ENCODE results near the gene PTPRN2.
"Not testable (repeated sequence)": the region's sequence is repeated elsewhere in the genome, so short reads cannot be mapped to it uniquely, and the experiment has no call there.

Gene PTPRN2

DNA sequence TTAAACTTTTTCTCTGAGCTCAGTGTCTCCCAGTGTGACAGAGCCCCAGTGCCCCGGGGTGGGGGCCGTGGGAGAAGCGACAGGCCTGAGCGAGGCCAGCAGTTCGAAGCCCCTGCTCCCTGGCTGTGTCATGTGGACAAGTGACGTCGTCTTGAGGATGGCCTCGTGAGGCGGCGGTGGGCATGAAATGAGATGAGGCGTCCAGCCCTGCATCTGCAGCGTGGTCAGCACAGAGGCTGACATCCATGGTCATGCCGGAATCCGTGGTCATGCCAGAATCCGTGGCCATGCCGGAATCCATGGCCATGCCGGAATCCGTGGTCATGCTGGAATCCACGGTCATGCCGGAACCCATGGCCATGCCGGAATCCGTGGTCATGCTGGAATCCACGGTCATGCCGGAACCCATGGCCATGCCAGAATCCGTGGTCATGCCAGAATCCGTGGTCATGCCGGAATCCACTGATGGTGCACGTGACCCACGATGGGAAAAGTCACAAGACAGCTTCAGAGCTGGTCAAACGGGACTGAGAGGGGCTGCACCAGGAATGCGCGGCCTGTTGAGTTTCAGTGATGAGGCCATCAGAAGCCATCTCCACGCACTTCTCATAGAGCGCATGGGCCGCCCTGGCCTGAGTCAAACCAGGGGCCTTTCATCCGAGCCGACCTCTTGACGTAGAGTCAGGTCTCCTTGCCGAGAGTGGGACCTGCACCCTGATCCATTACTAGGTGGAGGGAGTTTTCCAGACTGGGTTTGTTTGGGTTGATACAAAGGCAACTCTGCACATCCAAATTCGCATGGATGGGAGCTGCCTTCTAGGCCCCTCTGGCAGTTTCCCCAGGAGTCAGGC lies 342.5 kb downstream of the PTPRN2 start:
- DNase-seq = no peak

DNA sequence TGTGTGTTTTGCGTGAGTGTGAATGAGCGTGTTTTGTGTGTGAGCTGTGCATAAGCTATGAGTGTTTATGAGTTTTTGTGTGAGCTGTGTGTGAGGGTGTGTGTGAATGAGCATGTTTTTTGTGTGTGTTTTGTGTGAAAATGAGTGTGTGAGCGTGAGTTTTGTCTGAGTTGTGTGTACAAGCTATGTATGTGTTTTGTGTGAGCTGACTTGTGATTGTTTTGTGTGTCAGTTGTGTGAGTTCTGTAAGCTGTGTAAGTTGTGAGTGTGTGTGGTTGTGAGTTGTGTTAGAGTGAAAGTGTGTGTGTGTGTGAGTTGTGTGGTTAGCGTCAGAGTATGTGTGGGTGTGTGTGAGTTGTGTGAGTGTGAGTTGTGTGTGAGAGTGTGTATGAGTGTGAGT lies 343.2 kb downstream of the PTPRN2 start:
- DNase-seq = no peak

DNA sequence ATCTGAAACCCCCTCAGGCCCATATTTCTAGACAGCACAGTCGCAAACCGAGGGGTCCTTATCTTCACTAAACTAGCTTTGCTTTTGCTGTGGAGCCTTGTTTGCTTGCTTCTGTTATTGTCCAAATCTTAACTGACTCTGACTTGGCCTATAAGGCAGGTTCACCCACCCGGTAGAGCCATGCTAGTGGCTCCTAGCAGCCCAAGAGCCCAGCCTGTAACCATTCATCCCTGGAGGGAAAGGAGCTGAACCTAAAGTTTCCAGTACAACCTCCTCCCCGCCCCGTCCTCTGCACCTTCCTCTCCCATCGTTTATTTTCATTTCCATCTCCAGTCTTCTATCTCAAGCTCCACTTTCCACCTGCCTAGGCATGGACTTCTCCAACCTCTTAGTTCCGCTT lies 345.7 kb downstream of the PTPRN2 start:
- DNase-seq = no peak

DNA sequence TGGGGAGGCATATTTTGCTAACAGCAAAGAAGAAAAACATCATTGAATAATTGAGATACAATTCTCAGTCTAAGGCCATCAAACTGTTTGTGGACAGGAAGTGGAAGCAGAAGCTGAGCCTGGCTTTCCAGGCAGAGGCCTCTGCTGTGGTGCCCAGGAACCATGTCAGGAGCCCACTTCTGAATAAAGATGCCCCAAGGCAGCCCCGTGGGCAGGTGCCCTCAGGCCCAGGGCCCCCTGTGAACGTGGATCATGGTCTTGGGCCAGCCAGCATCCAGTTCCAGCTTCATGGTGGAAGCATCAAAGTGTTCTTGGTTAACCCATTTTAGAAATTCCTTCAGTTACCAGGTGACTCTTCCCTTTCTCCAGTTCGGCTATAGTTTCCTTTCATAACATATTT lies 346.8 kb downstream of the PTPRN2 start:
- DNase-seq = no peak

DNA sequence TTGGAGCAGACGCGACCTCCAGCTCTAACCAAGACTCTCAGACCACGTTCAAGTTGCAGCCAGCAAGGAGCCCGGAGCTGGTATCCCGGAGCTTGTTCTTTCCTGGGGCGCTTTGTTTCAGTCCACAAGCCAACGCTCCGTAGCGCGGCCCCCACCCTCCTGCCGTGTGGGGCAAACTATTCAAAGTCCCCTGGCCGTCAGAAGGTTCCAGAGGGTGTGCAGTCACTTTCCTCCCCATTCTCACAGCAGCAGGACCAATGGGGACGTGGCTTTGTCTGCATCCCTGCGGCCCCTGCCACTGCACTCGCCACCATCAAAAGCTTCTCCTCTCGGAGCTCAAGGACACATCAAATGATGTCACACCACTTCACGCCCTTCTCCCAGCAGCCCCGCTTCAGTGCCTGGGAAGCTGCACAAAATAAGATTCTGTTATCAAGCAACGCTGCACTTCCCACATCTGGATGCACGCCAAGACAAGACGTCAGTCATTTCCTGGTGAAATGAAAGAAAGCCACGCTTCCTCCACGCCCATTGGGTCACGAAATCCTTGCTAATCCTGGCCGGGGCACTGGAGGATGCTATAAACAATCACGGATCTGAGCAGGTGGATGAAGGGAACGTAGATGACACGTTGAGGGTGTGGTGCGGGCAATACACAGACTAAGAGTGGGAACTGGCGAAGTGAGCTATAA lies 348.2 kb downstream of the PTPRN2 start:
- DNase-seq = no peak

DNA sequence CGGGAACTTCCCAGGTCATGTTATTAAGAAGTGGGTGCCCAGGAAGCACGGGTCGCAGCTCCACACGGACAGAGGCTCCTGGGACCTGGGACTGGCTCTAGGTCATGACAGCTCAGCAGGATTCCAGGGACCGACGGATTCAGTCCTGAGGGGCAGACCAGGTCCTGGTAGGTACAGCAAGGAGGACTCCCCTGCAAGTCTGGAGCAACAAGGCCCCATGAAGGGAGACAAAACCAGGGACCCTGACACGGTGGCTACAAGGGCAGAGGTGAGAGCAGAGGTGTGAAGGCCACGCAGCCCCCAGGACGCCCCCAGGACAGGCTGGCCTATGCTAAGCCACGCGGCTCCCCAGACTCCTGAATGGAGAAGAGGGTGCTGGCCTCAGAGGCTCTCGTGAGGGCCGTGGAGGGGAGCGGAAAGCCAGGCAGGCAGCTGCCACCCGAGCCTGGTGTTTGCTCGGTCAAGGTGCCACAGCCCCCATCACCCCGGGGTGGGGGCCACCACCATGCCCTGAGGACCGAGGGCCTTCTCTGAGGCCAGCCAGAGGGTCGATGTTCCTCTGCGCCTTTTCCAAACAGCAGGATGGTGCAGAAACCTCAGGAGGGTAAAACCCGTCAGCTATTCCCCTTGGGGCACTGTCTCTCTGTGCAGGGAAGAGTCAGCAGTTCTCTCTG lies 348.9 kb downstream of the PTPRN2 start:
- no peak for DNase-seq

DNA sequence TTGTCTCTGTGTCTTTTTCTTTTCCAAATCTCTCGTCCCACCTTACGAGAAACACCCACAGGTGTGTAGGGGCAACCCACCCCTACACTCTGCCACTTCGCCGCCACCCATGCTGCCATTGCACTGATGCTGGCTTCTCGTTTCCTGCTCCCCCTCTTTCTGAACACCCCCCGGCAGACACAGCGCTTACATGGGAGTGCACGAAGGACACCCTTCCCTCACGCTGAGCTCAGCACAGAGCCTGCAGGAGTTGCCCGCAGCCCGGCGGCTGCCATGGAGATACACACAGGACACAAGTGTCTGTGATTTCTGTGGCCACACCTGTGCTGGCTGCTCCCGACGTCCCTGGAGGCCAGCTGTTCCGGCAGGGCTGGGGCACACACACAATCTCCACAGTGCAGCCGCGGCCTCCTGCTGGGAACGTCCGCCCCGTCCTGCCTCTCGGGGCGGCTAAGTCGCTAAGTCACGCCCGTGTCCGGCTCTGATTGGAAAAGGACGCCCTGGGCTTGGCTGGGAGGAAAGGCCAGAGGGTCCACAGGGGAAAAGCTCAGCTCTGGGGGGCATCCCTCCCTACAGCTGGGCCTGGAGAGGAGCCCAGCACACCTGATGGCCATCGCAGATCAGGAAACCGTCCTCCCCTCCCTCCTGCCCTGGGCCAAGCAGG lies 349.8 kb downstream of the PTPRN2 start:
- DNase-seq = no peak

DNA sequence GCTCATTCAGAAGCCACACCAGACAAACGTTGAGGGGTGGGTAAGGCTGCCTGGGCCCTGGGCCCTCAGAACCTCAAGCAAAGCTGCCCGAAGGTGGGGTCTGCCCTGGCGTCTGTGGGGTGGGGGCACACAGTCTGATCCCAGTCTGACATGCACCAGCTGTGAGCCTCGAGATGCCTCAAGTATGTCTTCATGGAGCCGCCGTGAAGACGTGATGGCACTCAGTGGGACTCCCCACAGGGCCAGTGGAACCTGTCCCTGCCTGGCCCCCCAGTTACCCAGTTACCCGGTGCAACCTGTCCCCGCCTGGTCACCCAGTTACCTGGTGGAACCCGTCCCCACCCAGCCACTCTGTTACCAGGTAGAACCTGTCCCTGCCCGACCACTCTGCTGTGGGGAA lies 351.2 kb downstream of the PTPRN2 start:
- DNase-seq = no peak

DNA sequence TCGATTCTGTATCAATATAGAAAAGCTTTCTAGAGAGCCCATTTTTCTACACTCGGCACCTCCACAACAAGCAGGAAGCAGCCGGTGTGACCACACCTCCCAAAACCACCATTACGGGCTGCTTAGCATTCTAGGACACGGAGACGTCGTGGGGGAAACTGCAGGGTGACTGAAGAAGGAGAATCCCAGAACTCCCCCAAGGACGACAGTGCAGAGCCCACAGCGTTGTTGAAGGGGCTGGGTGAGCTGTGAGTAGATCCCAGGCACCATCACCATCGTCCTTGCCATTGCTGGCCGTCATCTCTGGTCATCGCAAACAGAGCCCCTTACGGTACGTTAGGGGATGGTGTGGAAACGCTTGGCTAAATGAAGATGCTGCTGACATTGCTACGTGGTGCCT lies 351.8 kb downstream of the PTPRN2 start:
- DNase-seq = no peak

DNA sequence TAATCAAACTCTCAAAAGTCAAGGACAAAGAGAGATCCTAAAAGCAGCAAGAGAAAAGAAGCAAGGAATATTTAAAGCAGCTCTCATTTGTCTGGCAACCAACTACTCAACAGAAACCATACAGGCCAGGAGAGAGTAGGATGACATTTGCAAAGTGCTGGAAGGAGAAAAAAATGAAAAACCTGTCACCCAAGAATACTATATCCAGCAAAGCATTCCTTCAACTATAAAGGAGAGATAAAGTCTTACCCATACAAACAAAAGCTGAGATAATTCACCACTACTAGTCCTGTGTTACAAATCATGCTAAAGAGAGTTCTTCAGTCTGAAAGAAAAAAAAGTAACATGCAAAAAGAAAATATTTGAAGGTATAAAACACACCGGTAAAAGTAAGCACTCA lies 357.7 kb downstream of the PTPRN2 start:
- DNase-seq = no peak

DNA sequence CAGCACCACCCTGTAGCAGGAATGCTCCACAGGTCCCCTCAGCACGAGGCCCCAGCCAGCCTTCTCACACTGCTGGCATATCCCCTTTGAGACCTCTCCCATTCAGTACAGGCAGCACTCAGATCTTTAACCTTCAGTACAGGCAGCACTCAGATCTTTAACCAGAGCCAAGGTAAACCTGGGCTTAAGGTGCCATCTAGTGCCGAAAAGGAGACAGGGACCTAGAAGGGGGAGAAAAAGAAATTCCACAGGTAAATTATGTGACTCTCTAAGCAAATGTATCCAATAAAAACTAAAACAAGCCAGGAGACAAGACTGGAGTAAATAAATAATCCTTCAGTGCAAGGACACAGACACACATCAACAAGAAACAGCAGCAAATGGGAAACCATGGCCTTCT lies 358.6 kb downstream of the PTPRN2 start:
- no peak for DNase-seq

DNA sequence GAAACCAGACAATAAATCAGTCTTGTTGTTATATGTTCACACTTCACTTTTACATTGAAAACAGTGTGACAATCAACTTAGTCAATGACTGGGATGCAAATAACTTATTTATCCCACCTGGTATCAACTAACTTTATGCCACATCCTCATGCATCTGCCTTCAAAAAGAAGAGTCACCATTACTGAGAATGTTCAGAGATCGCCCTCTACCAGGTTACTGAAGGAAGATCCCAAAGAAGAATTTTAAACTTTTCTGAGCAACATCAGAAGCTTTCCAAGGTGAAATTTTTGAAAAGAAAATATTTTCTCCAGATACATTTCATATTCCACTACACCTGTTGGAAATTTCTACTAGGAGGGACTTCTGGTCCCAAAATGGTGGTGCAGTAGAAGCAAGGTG lies 359.5 kb downstream of the PTPRN2 start:
- DNase-seq = no peak

DNA sequence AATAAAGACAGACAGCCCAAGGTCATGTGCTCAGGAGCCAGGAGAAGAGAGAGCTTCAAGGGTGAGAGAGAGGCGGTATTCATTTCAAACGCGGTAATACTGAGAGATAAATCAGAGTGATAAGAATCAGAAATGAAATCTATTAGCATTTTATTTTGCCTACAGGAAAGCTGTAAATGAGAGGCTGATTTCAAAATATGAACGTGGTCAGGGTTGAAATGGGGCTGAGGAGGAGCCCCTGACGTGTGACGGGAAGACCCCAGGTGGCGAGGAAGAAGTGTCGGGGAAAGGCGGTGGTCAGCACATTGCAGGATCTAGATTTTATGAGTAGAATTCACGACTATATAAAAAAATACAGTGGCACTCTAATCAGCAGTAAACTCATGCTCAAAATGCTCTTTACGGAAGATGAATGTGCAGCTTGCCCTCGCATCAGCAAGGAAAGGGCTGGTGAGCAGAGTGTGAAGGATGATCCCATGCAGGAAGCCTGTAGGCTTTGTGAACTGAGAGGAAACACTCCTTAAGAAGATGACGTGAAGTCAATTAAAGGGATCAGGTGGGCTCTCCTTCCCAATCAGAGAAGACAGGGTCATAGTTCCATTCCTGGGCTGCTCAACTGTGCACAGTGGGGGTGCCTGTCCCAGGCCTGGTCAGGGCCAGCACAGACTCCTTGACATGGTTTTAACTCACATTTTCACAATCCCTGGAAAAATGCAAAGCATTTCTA lies 360.2 kb downstream of the PTPRN2 start:
- no peak for DNase-seq

DNA sequence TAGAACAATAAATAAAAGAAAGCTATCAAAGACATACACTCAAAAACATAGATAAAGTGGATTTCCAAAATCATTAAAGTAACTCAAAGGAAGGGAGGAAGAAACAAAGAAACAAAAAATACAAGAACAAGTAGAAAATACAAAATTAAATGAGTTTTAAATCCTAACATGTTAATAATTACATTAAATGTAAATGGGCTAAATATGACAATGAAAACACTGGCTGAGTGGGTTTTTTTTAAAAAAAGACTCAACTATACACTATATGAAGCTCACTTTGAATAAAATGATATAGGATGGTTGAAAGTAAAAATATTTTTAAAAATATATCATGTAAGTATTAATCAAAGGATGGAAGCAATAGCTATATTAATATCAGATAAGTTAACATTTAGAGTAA lies 371.4 kb downstream of the PTPRN2 start:
- no peak for DNase-seq

DNA sequence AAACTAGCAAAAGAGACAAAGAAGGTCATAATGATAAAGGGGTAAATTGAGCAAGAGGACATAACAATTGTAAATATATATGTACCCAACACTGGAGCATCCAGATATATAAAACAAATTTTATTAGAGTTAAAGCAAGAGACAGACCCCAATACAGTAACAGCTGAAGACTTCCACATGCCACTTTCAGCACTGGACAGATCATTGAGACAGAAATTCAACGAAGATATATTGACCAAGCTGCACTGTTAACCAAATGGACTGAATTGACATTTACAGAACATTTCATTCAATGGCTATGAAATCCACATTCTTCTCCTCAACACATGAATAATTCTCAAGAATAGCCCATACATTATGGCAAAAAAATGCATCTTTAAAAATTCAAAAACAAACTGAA lies 378.2 kb downstream of the PTPRN2 start:
- no peak for DNase-seq

DNA sequence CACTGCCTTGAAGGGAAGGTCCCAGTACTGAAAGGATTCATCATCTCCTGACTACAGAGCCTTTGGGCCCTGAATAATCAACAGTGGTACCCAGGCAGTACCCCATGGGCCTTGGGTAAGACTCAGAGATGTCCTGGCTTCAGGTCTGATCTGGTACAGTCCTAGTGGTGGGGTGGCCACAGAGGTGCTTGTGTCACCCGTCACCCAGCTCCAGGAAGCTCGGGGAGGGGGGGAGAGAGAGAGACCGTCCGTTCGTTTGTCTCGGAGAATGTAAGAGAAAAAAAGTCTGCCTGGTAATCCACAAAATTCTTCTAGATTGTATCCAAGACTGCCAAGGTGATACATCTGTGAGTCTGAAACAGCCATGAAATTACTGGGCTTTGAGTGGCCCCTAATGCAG lies 381.3 kb downstream of the PTPRN2 start:
- DNase-seq = no peak

DNA sequence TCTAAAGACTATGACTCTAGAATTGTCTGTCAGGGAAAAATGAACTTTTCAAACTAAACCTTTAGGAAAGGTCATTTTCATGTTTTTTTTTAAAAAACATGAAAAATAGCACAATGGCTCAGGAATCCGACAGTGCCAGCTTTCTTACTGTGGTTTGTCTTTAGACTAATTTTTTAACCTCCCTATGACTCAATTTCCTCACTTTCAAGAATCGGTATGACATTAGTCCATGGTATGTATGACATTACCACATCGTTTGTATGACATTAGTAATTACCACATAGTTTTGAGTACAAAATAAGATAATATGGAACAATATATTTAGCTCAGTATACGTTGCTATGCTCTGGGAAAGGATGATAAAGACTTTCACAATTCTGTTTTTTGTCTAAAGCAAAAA lies 383.2 kb downstream of the PTPRN2 start:
- DNase-seq = no peak

DNA sequence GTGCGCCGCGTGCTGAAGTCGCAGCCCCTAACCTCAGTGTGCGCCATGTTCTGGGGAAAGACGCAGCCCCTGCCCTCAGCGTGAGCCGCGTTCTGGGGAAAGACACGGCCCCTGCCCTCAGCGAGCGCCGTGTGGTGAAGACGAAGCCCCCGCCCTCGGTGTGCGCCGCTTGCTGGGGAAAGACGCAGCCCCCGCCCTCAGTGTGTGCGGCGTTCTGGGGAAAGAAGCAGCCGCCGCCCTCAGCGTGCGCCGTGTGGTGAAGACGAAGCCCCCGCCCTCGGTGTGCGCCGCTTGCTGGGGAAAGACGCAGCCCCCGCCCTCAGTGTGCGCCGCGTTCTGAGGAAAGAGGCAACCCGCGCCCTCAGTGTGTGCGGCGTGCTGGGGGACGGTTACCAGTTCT lies 383.7 kb downstream of the PTPRN2 start:
- DNase-seq = not testable (repeated sequence)

DNA sequence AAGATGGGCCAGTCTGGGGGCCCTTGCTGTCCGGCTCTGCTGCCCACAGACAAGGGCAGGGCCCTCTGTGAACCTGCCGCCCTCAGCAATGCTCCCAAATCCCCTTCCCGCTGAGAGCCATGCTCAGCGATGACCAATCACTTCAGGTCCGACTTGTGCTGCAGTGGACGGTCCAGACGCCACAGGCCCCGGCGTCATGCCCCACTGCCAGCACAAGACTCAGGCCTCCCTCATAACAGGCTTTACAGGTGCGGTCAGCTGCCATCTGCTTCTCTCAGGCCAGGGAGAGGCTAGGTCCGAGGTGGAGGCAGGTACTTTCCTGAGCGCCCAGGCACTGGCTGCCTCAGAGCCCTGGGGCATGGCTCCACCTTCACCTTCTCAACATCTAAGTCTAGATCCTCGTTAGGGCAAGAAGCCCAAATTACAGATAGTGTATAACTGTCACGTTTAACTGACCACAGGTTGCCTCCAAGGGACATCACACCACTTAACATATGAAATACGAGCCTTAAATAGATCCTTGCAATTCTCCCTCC lies 393.2 kb downstream of the PTPRN2 start:
- DNase-seq = no peak

DNA sequence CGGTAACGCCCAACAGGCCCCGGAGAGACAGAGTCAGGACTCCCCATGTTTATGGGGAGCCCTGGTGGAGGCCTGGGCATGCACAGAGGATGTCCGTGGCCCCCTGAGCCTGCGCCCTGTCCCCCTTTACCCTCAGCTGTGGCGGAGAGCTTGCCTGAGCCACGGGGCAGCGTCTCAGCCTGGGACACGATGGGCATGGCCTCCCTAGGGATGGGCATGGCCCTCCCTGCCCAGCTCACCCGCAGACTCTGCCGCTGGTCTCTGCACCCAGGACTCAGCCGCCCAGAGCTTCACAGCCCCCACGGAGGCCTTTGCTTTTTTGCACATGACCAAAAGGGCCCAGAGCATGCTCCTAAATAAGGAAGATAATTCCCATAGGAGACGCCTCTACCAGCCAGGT lies 394.2 kb downstream of the PTPRN2 start:
- no peak for DNase-seq

DNA sequence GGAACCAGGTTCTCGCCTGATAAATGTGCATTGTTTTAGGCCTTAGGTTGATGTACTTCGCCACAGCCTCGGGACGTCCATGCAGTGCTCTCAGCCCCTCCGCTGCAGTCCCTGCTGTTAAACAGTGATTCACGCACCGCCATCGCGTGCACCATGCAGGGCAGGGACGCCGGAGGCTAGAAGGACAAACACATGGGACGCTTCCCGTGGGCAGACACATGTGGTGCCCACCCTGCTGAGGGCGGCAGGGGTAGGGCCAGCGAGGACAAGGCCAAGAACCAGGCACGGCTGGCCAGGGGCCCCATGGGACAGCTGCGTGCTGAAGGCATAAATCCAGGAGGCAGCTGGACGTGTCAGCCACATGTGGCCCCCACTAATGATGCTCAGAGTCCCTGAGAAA lies 394.7 kb downstream of the PTPRN2 start:
- DNase-seq = no peak

DNA sequence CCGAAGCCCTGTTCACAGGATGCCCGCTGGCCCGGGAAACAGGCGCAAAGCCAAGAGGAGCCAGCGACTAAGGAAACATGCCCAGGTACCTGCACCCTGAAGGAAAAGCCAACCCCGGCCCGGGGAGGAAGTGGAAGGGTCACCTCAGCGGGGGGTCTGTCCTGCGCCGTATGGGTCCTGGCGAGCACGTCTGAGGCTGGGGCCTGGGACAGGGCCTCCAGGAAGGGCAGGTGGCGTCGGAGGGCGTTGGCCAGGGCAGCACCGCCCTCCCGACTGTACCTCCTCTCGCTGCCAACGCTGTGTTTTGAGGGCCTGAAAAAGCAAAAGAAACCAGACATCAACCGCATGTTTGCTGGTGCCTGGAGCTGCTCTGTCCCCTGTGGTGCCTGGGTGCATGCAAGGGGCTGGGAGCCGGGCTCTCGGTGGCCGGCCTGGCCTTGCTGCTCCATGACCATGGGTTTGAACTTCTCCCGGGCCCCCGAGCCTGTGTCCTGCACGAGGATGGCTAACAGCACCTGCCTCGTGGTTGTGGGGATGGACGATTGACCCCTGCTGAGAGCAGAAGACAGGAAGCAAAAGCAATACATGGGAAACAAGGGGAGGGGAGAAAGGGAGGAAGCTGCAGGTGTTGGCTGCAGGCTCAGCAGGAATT lies 395.3 kb downstream of the PTPRN2 start:
- DNase-seq = no peak

Data from fibroblast of upper back skin (primary cell).